Endometrial microvascular endothelial cells (primary cell): ENCODE data around the gene RTN3. TPM values are rescaled to one million over a fixed set of nuclear protein-coding genes. Genes with fewer than 3 reads are reported as not detected.

Experiments used
- in situ Hi-C: cut with HindIII; loops from 2 replicates; pipeline ENCODE4 v1.10.0; 2017; ENCODE audit warnings: low sequenced_read_pairs, low pct_unique_long_range_greater_than_20kb; ENCODE audit errors: inconsistent ontology term
- total RNA-seq: library from RNA; depleted of rRNA; stranded (reverse); fragments of >200 nt; gene quantifications from one replicate; pipeline ENCODE4 v1.2.3, GENCODE V29; 2015; ENCODE audit errors: inconsistent ontology term

RTN3 gene
- total RNA-seq, 1 donor from 2014 or later = 97.7 TPM

- in situ Hi-C loops = no loop called here
These were observed 37.7 kb downstream of the RTN3 start for GRCh38 chr11:63719001-63719400.

GRCh38 chr11:63719987-63720386, 38.7 kb downstream of the RTN3 start:
- in situ Hi-C loops = no loop called here

- in situ Hi-C loops = no loop called here
These were observed 39.3 kb downstream of the RTN3 start for GRCh38 chr11:63720611-63721010.

- in situ Hi-C loops = no loop called here
These were observed 48.0 kb downstream of the RTN3 start for GRCh38 chr11:63729326-63729725.

GRCh38 chr11:63736864-63737263, 55.6 kb downstream of the RTN3 start:
- in situ Hi-C loops = no loop called here

GRCh38 chr11:63737718-63738117, 56.4 kb downstream of the RTN3 start:
- in situ Hi-C loops = no loop called here

- in situ Hi-C loops = no loop called here
These were observed 57.5 kb downstream of the RTN3 start for GRCh38 chr11:63738720-63739360.

- in situ Hi-C loops = no loop called here
These were observed 64.2 kb downstream of the RTN3 start for GRCh38 chr11:63745304-63746170.

GRCh38 chr11:63747011-63747410, 65.7 kb downstream of the RTN3 start:
- in situ Hi-C loops = no loop called here

GRCh38 chr11:63749624-63750023, 68.3 kb downstream of the RTN3 start:
- in situ Hi-C loops = no loop called here

GRCh38 chr11:63756919-63757761, 75.8 kb downstream of the RTN3 start:
- in situ Hi-C loops = no loop called here

GRCh38 chr11:63760487-63761079, 79.3 kb downstream of the RTN3 start:
- in situ Hi-C loops = no loop called here

- in situ Hi-C loops = no loop called here
These were observed 79.9 kb downstream of the RTN3 start for GRCh38 chr11:63761188-63761587.

GRCh38 chr11:63761931-63762653, 80.8 kb downstream of the RTN3 start:
- in situ Hi-C loops = no loop called here

GRCh38 chr11:63762654-63763495, 81.6 kb downstream of the RTN3 start:
- in situ Hi-C loops = no loop called here

GRCh38 chr11:63763496-63764339, 82.4 kb downstream of the RTN3 start:
- in situ Hi-C loops = no loop called here

- in situ Hi-C loops = no loop called here
These were observed 83.0 kb downstream of the RTN3 start for GRCh38 chr11:63764340-63764678.
